IPS DF 6.9 (cell line): ENCODE measurements around the gene SMDT1.
A peak's percentile ranks its signal among the peaks of the same experiment; 100 is the strongest.

ENCODE experiments used
- DNase-seq: peaks from one replicate; pipeline ENCODE4 v3.0.0-alpha.2; 2013; ENCODE audit warnings: low read depth, low spot score
- H3K27ac ChIP-seq: one replicate; pipeline ENCODE4 v1.5.1; 2013; ENCODE audit warnings: low read length, control low read depth
- H3K27me3 ChIP-seq: 2 replicates; pipeline ENCODE4 v1.6.1; 2013; ENCODE audit warnings: mild to moderate bottlenecking, low read length; ENCODE audit not compliant: control insufficient read depth, insufficient read depth
- H3K36me3 ChIP-seq: 2 replicates; pipeline ENCODE4 v1.6.1; 2013; ENCODE audit warnings: low read length; ENCODE audit not compliant: control insufficient read depth, insufficient read depth
- H3K4me1 ChIP-seq: 2 replicates; pipeline ENCODE4 v1.6.1; 2013; ENCODE audit warnings: low read length; ENCODE audit not compliant: control insufficient read depth, insufficient read depth
- H3K4me3 ChIP-seq: 2 replicates; pipeline ENCODE4 v1.5.1; 2013; ENCODE audit warnings: mild to moderate bottlenecking, low read length
- H3K9me3 ChIP-seq: 2 replicates; pipeline ENCODE4 v1.6.1; 2013; ENCODE audit warnings: low read length, inconsistent platforms; ENCODE audit not compliant: control insufficient read depth, insufficient read depth
- WGBS: extraction: QIAGEN DNeasy Blood & Tissue Kit; methylation state at CpG from one replicate; pipeline ENCODE4 v1.1.7; 2013; ENCODE audit warnings: mixed read lengths, missing lambda C conversion rate; ENCODE audit not compliant: insufficient read length, insufficient coverage; 5-methylcytosine and 5-hydroxymethylcytosine counted together

SMDT1 gene, protein sequence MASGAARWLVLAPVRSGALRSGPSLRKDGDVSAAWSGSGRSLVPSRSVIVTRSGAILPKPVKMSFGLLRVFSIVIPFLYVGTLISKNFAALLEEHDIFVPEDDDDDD

DNA sequence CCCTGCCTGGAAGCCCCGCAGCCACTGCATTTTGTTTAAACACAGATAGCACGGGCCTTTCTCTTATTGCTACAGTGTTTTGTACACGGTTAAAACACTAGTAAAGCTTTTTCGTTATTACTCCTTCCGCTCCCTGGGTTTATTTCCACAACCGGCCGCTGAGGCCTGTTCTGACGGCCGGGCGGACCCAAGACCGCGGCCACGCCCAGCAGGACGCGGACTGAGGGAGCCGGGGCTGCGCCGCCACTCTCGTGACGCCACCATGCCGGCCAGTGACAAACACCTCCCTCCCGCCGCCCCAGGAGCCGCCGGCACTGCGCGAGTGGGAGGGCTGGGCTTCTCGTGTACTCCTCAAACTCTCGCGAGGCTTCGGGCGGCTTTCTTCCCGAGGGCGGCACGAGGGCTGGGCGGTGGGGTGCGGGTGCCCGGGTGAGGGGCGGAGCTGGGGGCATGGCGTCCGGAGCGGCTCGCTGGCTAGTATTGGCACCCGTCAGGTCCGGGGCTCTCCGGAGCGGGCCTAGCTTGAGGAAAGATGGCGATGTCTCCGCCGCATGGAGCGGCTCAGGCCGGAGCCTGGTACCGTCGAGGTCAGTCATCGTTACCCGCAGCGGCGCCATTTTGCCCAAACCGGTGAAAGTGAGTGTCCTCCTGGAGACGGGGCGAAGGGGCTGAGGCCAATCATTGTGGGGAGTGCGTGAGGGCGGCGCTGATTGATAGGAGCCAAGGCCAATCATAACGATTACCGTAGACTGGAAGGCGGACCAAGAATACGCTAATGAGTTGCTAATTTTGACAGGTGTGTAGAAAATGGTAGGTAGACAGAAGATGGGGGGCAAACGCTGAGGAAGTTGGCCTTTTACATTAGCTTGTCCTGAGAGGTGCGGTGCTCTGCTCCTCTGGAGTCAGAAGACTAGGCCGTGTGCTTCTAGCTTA is at the start of gene SMDT1:
Gene SMDT1 (plus strand): TSS at position 382 of the 933 bp plus-strand sequence. CDS start 69 bp downstream, at position 451.
- Histone ChIP-seq H3K4me3 (peak within 1 kb of the TSS; percentile 69; the same call in 1 of the 2 replicates), H3K27me3 (no peaks in the 10 kb centered on the region), H3K27ac (no peak within 1 kb of the TSS), H3K36me3 (no peaks in the 10 kb centered on the region), H3K9me3 (no peaks in the 10 kb centered on the region), H3K4me1 (no peaks in the 10 kb centered on the region)
- peak; percentile 95 for DNase-seq
- no CpG with 5 or more reads among the region's 71 CpGs for WGBS

DNA sequence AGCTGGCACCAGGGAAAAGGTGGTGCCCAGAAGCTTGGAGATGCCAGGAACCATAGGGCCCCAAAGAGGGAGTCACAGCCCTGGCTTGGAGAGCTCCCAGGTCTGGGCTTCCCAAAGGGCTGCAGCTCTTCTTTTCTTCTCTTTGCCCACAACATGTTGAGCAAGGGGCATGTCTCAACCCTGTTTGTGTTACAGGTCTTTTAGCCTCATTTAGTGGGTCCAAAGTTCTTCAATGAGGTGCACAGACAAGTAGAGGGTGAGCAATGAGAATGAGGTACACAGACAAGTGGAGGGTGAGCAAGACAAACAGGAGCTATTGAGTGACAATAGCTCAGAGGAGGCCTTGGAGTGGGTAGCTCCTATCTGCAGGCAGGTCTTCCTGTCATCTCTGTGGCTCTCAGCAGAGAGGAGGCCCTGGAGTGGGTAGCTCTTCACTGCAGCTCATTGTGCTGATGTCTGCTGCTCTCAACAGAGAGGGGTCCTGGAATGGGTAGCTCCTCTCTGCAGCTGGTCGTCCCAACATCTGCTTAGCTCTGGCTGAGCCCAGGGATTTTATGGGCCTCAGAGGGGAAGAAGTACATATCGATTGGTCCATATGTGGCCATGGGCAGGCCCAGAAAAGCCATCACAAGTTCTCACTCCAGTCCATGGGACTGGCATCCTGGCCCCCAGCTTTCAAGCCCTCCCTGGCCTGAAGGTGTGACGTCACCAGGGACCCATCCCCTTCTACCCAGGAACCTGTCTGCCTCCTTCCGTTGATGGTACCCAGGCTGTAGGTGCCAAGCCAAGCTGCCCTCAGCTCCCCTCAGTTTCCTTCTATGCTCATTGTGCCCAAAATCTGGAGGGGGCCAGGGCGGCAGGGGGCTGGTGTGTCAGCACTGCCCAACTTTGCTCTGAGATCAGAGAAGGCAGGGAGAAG is 46.0 kb upstream of the SMDT1 start:
- Histone ChIP-seq H3K27ac (no peak overlapping the region), H3K9me3 (peaks cover 1% of the 10 kb centered on the region; the same call in 1 of the 2 replicates), H3K4me3 (no peak overlapping the region), H3K4me1 (no peaks in the 10 kb centered on the region; the same call in 1 of the 2 replicates), H3K36me3 (no peaks in the 10 kb centered on the region), H3K27me3 (no peaks in the 10 kb centered on the region)
- DNase-seq, result no peak
- WGBS, result no CpG with 5 or more reads among the region's 5 CpGs

DNA sequence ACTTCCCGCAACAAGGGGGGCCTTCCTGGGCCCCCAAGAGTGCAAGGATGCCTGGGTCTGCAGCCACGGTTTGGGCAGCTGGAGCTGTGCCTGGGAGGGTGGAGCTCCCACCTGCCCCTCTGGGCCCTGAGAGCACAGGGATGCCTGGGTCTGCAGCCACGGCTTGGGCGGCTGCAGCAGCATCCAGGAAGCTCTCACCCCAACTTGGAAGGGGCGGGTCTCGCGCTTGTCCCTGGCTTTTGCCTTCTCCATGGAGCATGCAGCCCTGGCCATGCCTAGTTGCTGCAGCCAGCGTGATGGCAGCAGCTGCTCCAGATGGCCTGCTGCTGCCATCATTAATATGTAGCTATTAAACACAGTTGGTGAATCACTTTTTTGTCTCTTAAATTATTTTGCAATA is 44.2 kb upstream of the SMDT1 start:
- Histone ChIP-seq H3K4me1 (no peaks in the 10 kb centered on the region; the same call in 1 of the 2 replicates), H3K36me3 (no peaks in the 10 kb centered on the region), H3K9me3 (peaks cover 1% of the 10 kb centered on the region; the same call in 1 of the 2 replicates), H3K27ac (no peak overlapping the region), H3K27me3 (no peaks in the 10 kb centered on the region), H3K4me3 (no peak overlapping the region)
- WGBS, result no CpG with 5 or more reads among the region's 8 CpGs
- DNase-seq, result no peak

DNA sequence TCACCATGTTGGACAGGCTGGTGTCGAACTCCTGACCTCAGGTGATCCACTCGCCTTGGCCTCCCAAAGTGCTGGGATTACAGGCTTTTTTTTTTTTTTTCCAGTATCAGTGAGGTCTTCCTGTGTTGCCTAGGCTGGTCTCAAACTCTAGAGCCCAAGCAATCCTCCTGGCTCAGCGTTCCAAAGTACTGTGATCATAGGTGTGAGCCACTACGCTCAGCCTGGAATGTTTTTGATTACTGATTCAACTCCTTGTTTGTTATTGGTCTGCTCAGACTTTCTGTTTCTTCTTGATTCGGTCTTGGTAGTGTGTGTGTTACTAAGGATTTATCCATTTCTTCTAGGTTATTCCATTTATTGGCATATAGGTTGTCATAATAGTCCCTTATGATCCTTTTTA is 40.2 kb upstream of the SMDT1 start:
- DNase-seq, result no peak
- H3K4me3 ChIP-seq, result no peak overlapping the region
- no peaks in the 10 kb centered on the region for H3K36me3 ChIP-seq
- no CpG with 5 or more reads among the region's 5 CpGs for WGBS
- no peaks in the 10 kb centered on the region for H3K27me3 ChIP-seq
- no peak overlapping the region for H3K27ac ChIP-seq
- peaks cover 1% of the 10 kb centered on the region; the same call in 1 of the 2 replicates for H3K9me3 ChIP-seq
- no peaks in the 10 kb centered on the region; the same call in 1 of the 2 replicates for H3K4me1 ChIP-seq

DNA sequence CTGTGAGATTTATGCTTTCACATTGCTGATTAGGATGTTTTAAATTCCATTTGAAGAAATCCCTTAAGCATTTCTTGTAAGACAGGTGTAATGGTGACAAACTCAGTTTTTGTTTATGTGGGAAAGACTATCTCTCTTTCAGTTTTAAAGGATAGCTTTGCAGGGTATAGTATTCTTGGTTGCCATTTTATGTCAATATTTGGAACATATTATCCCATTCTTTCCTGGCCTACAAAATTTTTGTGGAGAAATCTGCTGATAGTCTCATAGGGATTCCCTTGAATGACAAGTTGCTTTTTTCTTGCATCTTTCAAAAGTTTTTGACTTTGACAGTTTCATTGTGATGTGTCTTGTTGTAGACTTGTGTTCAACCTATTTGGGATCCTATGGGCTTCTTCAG is 37.7 kb upstream of the SMDT1 start:
- DNase-seq, result no peak
- H3K4me1 ChIP-seq, result no peaks in the 10 kb centered on the region
- no peaks in the 10 kb centered on the region for H3K9me3 ChIP-seq

DNA sequence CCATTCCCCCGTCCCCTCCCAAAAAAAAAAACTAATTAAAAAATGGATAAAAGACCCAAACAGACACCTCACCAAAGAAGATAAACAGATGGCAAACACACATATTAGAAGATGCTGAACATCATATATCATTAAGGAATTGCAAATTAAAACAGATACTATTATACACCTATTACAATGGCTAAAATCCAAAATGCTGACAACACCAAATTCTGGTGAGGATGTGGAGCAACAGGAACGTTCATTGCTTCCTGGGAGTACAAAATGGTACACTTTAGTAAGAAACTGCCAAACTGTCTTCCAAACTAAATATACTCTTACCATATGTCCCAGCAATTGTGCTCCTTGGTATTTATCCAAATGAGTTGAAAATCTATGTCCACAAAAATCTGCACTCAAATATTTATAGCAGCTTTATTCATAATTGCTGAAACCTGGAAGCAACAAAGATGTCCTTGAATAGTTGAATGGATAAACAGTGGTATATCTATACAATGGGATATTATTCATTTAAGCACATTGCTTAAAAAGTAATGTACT is 28.8 kb upstream of the SMDT1 start:
- WGBS, result no CpG with 5 or more reads among the region's 2 CpGs
- Histone ChIP-seq H3K36me3 (no peaks in the 10 kb centered on the region), H3K27me3 (no peaks in the 10 kb centered on the region), H3K4me3 (no peak overlapping the region), H3K27ac (no peak overlapping the region), H3K4me1 (no peaks in the 10 kb centered on the region), H3K9me3 (no peaks in the 10 kb centered on the region)
- DNase-seq, result no peak

More for the DNA sequence above, 37.7 kb upstream of the SMDT1 start:
- Histone ChIP-seq H3K27ac (no peak overlapping the region), H3K4me3 (no peak overlapping the region), H3K27me3 (no peaks in the 10 kb centered on the region), H3K36me3 (no peaks in the 10 kb centered on the region)

DNA sequence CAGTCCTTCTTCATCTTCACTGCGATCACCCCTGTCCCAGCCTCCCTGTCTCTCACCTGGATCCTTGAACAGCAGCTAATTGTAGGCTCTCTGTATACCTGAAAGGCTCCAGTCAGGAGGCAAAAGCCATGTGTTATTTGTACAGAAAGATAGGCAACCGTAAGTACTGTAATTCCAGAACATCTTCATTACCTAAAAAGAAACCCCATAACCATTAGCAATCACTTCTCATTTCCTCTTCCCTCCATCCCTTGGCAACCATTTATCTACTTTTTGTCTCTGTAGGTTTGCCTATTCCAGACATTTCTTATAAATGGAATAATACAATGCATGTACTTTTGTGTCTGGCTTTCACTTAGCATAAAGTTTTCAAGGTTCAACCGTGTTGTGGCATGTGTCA is 26.7 kb upstream of the SMDT1 start:
- DNase-seq, result no peak
- Histone ChIP-seq H3K4me1 (no peaks in the 10 kb centered on the region), H3K9me3 (no peaks in the 10 kb centered on the region), H3K27ac (no peak overlapping the region), H3K4me3 (no peak overlapping the region), H3K36me3 (no peaks in the 10 kb centered on the region), H3K27me3 (no peaks in the 10 kb centered on the region)
- WGBS, result no CpG with 5 or more reads among the region's 3 CpGs

DNA sequence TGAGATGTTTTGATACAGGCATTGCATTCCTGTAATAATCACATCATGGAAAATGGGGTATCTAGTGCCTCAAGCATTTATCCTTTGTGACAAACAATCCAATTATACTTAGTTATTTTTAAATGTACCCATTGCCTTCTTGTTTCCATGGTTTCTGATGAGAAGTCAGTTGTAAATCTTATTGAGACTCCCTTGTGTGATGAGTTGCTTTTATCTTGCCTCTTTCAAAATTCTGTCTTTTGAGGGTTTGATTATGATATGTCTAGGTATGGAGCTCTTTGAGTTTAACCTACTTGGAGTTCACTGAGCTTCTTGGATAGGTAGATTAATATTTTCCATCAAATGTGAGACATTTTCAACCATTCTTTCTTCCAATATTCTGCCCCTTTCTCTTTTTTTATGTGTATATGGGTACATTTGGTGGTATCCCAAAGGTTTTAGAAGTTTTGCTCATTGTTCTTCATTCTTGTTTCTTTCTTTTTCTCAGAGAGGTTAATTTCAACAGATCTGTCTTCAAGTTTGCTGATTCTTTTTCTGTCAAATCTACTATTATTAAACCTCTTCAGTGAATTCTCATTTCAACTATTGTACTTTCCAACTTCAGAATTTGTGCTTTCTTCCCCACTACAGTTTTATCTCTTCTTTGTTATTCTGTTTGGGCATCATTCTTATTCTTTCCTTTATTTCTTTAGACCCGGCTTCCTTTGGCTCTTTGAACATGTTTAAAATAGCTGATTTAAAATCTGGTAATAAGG is 22.6 kb upstream of the SMDT1 start:
- peaks cover 12% of the 10 kb centered on the region for H3K36me3 ChIP-seq
- no peaks in the 10 kb centered on the region for H3K9me3 ChIP-seq
- H3K4me3 ChIP-seq, result no peak overlapping the region
- no peak for DNase-seq
- WGBS, result no CpG with 5 or more reads among the region's 1 CpG
- no peak overlapping the region for H3K27ac ChIP-seq
- no peaks in the 10 kb centered on the region for H3K4me1 ChIP-seq
- no peaks in the 10 kb centered on the region for H3K27me3 ChIP-seq

DNA sequence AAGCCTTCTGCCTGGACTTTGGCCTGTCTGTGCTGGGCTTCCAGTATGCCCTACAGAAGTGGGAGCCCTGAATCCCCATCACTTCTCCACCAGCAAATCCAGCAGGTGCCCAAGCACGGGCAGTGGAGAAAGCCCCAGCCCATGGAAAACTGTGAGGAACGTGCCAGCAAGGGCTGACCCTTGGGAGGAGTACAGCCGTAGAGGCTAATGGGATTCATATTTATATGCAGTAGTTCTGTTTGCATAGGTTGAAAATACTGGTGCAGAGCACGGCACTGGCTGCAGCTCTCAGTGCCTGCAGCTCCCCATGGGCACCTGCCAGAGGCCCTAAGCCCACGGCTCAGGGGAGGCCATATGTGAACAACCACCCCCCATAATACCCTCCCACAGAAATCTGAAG is 19.0 kb upstream of the SMDT1 start:
- Histone ChIP-seq H3K36me3 (peaks cover 14% of the 10 kb centered on the region), H3K4me1 (peaks cover 6% of the 10 kb centered on the region), H3K4me3 (no peak overlapping the region), H3K9me3 (no peaks in the 10 kb centered on the region), H3K27me3 (no peaks in the 10 kb centered on the region), H3K27ac (no peak overlapping the region)
- no peak for DNase-seq
- WGBS, result no CpG with 5 or more reads among the region's 5 CpGs
